Gastrocnemius medialis (tissue), 4 donors: ENCODE results near the gene SPEG. TPM values are rescaled to one million over a fixed set of nuclear protein-coding genes. Genes with fewer than 3 reads are reported as not detected.

Source experiments
- ATAC-seq, 2 donors: fragments of 150-250 bp; one replicate each; pipeline ENCODE4 v1.9.1; 2016
- DNase-seq, 2 donors: peaks; one replicate each; pipeline ENCODE4 v3.0.0-alpha.2; 2019
- H3K27ac ChIP-seq, 4 donors: fragments of 200-600 bp; sonication (generic); 1 replicate in 1 of 4; 2 replicates in 3 of 4; pipeline ENCODE4 v1.5.1; 2016 to 2018; ENCODE audit warnings: mild to moderate bottlenecking in 2 of 4, moderate library complexity in 1 of 4
- H3K27me3 ChIP-seq, 3 donors: fragments of 200-600 bp; sonication (generic) in 2 of 3; 1 replicate in 1 of 3; 2 replicates in 2 of 3; pipeline versions ENCODE4 v1.5.1 to v1.6.0; 2016 to 2019; ENCODE audit warnings: mild to moderate bottlenecking in 1 of 3, moderate library complexity in 1 of 3
- H3K36me3 ChIP-seq, 2 donors: fragments of 200-600 bp; sonication (generic) in 1 of 2; one replicate each; pipeline ENCODE4 v1.5.1; 2017 to 2018
- H3K4me1 ChIP-seq, 2 donors: fragments of 200-600 bp; sonication (generic) in 1 of 2; one replicate each; pipeline ENCODE4 v1.5.1; 2016 to 2017; ENCODE audit warnings: mild to moderate bottlenecking in 2 of 2
- H3K4me3 ChIP-seq, 4 donors: fragments of 200-600 bp; sonication (generic) in 3 of 4; 1 replicate in 1 of 4; 2 replicates in 3 of 4; pipeline ENCODE4 v1.5.1; 2016 to 2019; ENCODE audit warnings: mild to moderate bottlenecking in 2 of 4
- H3K9me3 ChIP-seq, 3 donors: fragments of 200-600 bp; sonication (generic) in 2 of 3; 1 replicate in 1 of 3; 2 replicates in 2 of 3; pipeline ENCODE4 v1.5.1; 2016 to 2019
- CTCF ChIP-seq, 5 experiments: fragments of 450-650 bp in 3 of 5; fragments of 200-600 bp in 2 of 5; sonication (generic) in 2 of 5; IDR thresholded peaks in 4 of 5; conservative IDR thresholded peaks in 1 of 5; 1 replicate in 4 of 5; 2 replicates in 1 of 5; pipeline ENCODE4 v1.5.1; 2016 to 2019; ENCODE audit warnings: antibody characterized with exemption in 5 of 5, mild to moderate bottlenecking in 3 of 5, moderate library complexity in 3 of 5
- POLR2A ChIP-seq, 2 donors: fragments of 450-650 bp; IDR thresholded peaks; one replicate each; pipeline ENCODE4 v1.6.1; 2017; ENCODE audit warnings: antibody characterized with exemption in 2 of 2, mild to moderate bottlenecking in 2 of 2, moderate library complexity in 2 of 2
- in situ Hi-C, 4 donors: fragments of 200-750 bp; cut with MboI; loops; one replicate each; pipeline versions ENCODE4 v1.15.0 to v1.8.0; 2017; ENCODE audit warnings: low sequenced_read_pairs in 4 of 4
- intact Hi-C: fragments of 100-400 bp; cut with DNase I; formaldehyde crosslinking; loops from one replicate; pipeline ENCODE4 v1.15.1; 2023; ENCODE audit warnings: low total_unique reads
- total RNA-seq, 4 donors: library from RNA; depleted of rRNA; stranded (reverse); fragments of >200 nt; gene quantifications; one replicate each; pipeline versions ENCODE4 v1.1.0 to v1.2.3, GENCODE V29; 2016

SPEG gene
- total RNA-seq, 4 donors from 2014 or later: 104 to 387 (median 222) TPM

DNA sequence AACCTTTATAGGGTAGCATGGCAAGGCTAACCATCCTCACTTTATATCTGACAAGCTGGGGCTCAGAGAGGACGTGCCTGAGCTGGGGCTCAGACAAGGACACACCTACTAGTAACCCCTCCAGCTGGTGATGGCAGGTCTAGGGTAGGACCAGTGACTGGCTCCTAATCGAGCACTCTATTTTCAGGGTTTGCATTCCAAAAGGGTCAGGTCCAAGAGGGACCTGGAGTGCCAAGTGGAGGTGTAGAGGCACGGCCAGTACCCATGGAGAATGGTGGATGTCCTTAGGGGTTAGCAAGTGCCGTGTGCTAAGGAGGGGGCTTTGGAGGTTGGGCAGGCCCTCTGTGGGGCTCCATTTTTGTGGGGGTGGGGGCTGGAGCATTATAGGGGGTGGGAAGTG lies 17.7 kb upstream of the SPEG start:
- ATAC-seq (no peak), DNase-seq (no peak)
- Histone ChIP-seq H3K9me3 (no peaks in the 10 kb centered on the region), H3K36me3 (peaks cover 0 to 19% of the 10 kb centered on the region in 2 donors), H3K27me3 (no peaks in the 10 kb centered on the region), H3K4me3 (peak overlapping the region in 2 of 4 donors; percentile 79 to 87), H3K27ac (peak overlapping the region; percentile 95 to 100 (median 98)), H3K4me1 (peaks cover 44 to 52% of the 10 kb centered on the region in 2 donors)
- no peak for TF ChIP-seq POLR2A (IDR thresholded peaks at IDR 0.05)
- intact Hi-C loops: no loop called here
- in situ Hi-C loops: no loop called here

- H3K4me3 ChIP-seq: peak overlapping the region in 3 of 4 donors; percentile 75 to 87 (median 79)
- H3K27ac ChIP-seq: peak overlapping the region; percentile 95 to 100 (median 98)
- TF ChIP-seq CTCF (IDR thresholded peaks at IDR 0.05 in 4 of 5, conservative IDR thresholded peaks at IDR 0.05 in 1 of 5) (no peak), POLR2A (IDR thresholded peaks at IDR 0.05) (peak in 1 of 2 donors; percentile 34)
- H3K36me3 ChIP-seq: peaks cover 0 to 22% of the 10 kb centered on the region in 2 donors
- peak; percentile 73 to 84 for DNase-seq
- peak; percentile 53 to 63 for ATAC-seq
- in situ Hi-C loops (no loop called here), intact Hi-C loops (no loop called here)
- no peaks in the 10 kb centered on the region for H3K9me3 ChIP-seq
- peaks cover 46 to 55% of the 10 kb centered on the region in 2 donors for H3K4me1 ChIP-seq
- H3K27me3 ChIP-seq: no peaks in the 10 kb centered on the region
Measured at GRCh38 chr2:219417374-219417773, 17.3 kb upstream of the SPEG start.

- Histone ChIP-seq H3K4me1 (peaks cover 52 to 65% of the 10 kb centered on the region in 2 donors), H3K9me3 (no peaks in the 10 kb centered on the region), H3K36me3 (peaks cover 0 to 31% of the 10 kb centered on the region in 2 donors), H3K27ac (peak within 1 kb of the TSS; percentile 95 to 100 (median 98)), H3K27me3 (no peaks in the 10 kb centered on the region), H3K4me3 (peak within 1 kb of the TSS; percentile 75 to 95 (median 83))
- TF ChIP-seq CTCF (IDR thresholded peaks at IDR 0.05 in 4 of 5, conservative IDR thresholded peaks at IDR 0.05 in 1 of 5): peak in 2 of 5 experiments; percentile 11 to 18
- peak; percentile 94 to 98 for TF ChIP-seq POLR2A (IDR thresholded peaks at IDR 0.05)
- intact Hi-C loops: loop anchor here (1.0 to 2.0 kb wide), 3 partner anchors 13 to 34 kb away; partner anchors contain the start of gene SPEG
- in situ Hi-C loops: no loop called here
- ATAC-seq (peak; percentile 47 to 55), DNase-seq (peak; percentile 87 to 94)
Measured at GRCh38 chr2:219418155-219419011, 16.3 kb upstream of the SPEG start, which contains the start of gene DES. DES (plus strand) TSS chr2:219418377; CDS start chr2:219418463, 86 bp downstream.

DNA sequence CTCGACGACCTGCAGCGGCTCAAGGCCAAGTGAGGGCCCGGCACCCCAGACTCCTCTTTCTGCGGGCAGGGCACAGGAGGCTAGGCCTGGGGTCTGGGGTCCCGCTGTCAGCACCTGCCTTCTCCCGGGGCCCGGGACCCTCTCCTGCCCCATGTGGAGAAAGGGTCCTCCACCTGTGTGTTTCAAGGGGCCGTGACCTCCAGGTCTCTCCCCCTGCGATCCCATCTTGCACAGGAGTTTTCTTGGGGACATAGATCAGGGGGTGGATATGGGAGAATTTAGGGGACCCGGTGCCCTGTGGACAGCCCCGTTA lies 15.7 kb upstream of the SPEG start:
- DNase-seq (no peak), ATAC-seq (no peak)
- Histone ChIP-seq H3K27me3 (no peaks in the 10 kb centered on the region), H3K4me3 (peak overlapping the region; percentile 75 to 95 (median 83)), H3K4me1 (peaks cover 52 to 71% of the 10 kb centered on the region in 2 donors), H3K9me3 (no peaks in the 10 kb centered on the region), H3K27ac (peak overlapping the region; percentile 95 to 100 (median 98)), H3K36me3 (peaks cover 0 to 37% of the 10 kb centered on the region in 2 donors)
- TF ChIP-seq CTCF (IDR thresholded peaks at IDR 0.05 in 4 of 5, conservative IDR thresholded peaks at IDR 0.05 in 1 of 5) (no peak), POLR2A (IDR thresholded peaks at IDR 0.05) (no peak)
- in situ Hi-C loops: no loop called here
- intact Hi-C loops: loop anchor here (2.0 kb wide), 1 partner anchor 16 kb away; the partner anchor contains the start of gene SPEG
